Transverse colon (tissue), 3 donors: Measurements from ENCODE around the gene FBXO17.

Source experiments
- EP300 ChIP-seq: sonication (generic); formaldehyde crosslinking; IDR thresholded peaks from one replicate; pipeline ENCODE4 v1.6.1; 2017; ENCODE audit warnings: antibody characterized with exemption, low read depth
- TF ChIP-seq, protein P1 (sequence below), 5 experiments: fragments of 200-600 bp in 3 of 5; fragments of 450-650 bp in 2 of 5; sonication (generic) in 3 of 5; IDR thresholded peaks; 1 replicate in 2 of 5; 2 replicates in 3 of 5; pipeline ENCODE4 v1.5.1; 2016 to 2017; ENCODE audit warnings: antibody characterized with exemption in 5 of 5, inconsistent platforms in 3 of 5, mild to moderate bottlenecking in 2 of 5, moderate library complexity in 1 of 5

DNA sequence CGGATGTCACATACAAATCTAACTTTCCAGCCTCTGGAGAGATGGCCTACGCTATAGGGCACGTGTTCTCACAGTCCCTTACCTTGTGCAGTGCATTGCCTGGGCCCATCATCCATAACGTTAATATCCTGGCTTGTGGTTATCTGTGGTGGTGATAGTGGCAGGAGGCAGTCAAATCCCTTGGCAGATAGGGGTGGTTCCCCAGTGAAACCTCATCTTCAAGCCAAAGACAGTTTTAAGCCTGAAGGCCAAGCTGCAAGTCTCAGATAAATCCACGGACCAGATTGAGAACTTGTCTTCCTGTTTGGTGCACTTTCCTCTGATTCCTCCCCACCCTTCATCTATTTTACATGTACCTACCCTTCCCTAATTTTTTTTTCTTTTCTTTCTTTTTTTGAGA, 4.3 kb upstream of the FBXO17 start:
- TF ChIP-seq, protein P1, sequence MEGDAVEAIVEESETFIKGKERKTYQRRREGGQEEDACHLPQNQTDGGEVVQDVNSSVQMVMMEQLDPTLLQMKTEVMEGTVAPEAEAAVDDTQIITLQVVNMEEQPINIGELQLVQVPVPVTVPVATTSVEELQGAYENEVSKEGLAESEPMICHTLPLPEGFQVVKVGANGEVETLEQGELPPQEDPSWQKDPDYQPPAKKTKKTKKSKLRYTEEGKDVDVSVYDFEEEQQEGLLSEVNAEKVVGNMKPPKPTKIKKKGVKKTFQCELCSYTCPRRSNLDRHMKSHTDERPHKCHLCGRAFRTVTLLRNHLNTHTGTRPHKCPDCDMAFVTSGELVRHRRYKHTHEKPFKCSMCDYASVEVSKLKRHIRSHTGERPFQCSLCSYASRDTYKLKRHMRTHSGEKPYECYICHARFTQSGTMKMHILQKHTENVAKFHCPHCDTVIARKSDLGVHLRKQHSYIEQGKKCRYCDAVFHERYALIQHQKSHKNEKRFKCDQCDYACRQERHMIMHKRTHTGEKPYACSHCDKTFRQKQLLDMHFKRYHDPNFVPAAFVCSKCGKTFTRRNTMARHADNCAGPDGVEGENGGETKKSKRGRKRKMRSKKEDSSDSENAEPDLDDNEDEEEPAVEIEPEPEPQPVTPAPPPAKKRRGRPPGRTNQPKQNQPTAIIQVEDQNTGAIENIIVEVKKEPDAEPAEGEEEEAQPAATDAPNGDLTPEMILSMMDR (IDR thresholded peaks at IDR 0.05): no peak
- TF ChIP-seq EP300: no peak
